OCI-LY1 (cell line): ENCODE measurements around the gene CLRN1.

ENCODE experiments used
- CTCF ChIP-seq: fragments of 200-600 bp; sonication (generic), shearing (Covaris generic); IDR thresholded peaks from 2 replicates; pipeline ENCODE4 v1.5.1; 2017; ENCODE audit warnings: mild to moderate bottlenecking, antibody characterized with exemption, low read length, moderate library complexity, mixed read lengths
- EZH2 ChIP-seq: fragments of 200-600 bp; sonication (generic), shearing (Covaris generic); IDR thresholded peaks from 2 replicates; pipeline ENCODE4 v1.8.0; 2017; ENCODE audit warnings: borderline replicate concordance, mixed run types, mild to moderate bottlenecking, antibody characterized with exemption, low read length, moderate library complexity, mixed read lengths

- no peak for TF ChIP-seq CTCF
- TF ChIP-seq EZH2: no peak
These were observed 3.5 kb upstream of the CLRN1 start for GRCh38 chr3:150975992-150976368.
